Bone marrow (tissue), 2 donors: ENCODE results near the gene DLX4.

ENCODE experiments used
- DNase-seq, 2 donors: peaks; one replicate each; lab custom pipeline; 2025; lab: John Stamatoyannopoulos, UW

The DLX4 gene

DNA sequence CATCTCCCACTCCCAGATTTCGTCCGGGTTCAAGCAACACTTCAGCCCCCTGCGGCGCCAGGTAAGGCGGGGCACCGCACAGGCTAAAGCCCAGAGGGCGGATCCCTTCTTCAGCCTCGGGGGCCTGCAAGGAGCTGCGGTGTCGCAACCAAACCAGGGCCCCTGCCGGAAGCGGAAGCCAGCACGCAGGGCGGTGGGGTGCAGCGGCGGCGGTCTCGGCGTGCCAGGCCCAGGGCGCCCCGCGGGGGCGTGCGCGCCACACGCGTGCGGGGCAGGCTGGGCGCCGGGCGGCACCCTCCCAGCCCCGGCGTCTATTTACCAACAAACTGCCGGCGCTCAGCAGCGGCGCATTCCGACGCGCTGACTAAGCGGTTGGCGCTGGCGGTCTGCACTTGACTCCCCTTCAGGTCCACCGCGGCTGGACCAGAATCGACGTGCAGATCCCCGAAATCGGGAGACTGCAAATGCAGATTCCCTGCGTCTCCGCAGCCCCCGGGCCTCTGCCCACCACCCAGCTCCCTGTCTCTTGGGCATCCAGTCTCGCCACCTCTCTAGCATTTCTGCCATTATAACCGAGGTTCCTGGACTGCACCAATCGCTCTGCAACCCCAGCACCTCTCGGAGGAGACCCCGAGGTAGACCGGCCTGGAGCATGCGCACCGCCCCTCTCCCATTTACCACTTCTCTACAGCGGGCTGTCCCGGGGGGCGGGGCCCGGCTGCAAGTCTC, 421 bp upstream of the DLX4 start:
- peak in 1 of 2 donors; percentile 17 for DNase-seq

DNA sequence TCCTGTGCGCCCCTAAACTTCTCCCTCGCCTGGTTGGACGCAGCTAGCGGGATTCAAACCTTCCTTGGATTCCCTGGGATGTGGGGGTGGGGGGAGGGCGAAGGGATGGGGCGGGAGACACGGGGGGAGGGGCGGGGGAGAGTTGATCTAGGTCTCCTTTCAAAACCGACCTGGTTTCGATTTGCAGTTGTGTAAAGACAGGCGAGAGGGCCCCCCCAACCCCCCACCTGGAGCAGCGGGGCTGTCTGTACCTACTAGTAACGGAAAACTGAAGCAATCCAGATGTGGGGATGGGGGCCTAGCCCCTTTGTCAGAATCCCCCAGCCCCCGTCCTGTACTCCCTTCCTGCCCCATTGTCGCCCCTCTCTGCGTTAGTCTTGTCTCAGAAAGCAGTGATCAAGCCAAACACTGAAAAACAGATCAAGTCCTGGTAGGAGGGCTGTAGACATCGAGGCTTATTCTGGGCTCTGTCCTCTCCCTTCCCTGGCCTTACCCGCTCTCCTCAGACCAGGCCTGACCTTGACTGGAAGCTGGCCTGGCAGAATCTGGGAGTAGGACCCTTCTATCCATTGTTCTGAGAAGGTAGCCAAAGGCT, 902 bp downstream of the DLX4 start:
- DNase-seq = no peak

DNA sequence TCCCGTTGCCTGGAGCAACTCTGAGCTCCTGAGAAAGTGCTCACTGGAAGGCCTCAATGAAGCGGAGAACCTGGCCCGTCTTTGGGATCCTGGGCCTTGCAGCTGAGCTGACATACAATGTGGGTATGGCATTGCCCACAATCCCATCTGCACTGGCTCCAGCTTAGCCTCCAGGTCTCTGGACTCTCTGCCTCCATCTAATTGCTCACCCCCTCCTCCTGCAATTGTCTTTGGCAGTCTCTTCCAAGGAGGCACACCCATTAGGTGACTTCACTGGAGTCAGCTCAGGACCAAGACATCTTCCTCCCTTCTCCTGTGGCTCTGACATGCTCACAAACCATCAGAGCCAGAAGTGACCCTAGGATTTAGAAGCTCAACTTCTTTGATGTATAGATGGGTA, 1.5 kb downstream of the DLX4 start:
- DNase-seq = no peak

DNA sequence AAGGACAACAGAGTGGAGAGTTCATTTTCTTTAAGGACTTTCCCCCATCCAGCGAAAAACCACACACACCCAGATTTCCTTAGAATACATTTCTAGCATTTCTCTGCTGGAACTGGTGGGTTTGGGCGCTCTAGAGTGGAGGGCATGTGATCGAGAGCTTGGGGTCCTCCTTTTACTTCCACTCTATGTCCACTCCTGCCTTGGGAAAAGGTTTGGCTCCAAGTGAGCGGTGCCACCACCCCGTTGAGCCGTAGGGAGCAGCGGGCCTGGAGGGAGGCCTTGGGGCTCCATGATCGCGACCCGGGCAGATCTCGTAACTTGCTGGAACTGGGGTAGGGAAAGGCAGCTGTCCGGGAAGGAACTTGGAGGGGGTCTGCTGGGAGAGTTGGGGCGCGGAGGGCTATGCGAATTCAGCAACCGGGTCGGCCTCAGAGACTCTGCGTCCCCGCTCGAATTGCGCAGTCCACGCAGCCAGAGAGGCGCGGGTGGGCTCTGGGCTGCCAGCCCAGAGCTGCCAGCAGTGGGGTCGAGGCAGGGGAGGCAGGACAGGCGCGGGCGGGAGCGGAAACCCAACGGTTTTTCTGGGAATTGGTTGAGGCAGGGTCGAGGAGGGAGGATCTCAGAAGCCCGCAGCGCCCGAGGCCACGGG, 2.3 kb downstream of the DLX4 start:
- no peak for DNase-seq

DNA sequence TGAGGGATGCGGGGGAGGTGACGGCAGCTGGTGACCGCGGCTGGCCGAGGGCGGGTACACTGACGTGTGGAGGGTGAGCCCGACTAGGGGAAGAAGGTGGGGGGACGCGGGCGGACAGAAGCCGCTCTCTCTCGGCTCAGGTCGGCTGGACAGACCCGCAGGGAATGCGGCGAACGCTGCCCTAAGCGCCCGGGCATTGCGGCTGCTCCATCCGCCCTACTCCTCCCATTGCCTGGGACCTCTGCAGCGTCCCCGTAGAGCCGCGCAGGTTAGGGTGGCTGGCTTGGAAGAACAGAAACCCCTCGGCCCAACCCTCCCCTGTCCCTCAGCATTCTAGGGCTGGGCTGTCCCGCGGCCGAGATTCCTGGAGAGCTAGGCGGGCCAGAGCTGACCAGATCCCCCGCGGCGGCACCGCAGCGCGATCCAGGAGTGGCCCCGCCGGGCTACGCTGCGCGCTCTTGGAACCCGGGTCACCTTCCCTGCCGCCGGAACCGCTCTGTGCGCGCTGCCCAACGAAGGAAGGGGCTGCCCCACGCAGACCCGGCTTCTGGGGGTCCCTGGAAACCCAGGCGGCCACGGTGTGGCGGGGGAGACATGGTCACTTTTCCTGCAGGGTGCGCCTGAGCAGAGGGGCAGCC, 3.0 kb downstream of the DLX4 start:
- DNase-seq = no peak

DNA sequence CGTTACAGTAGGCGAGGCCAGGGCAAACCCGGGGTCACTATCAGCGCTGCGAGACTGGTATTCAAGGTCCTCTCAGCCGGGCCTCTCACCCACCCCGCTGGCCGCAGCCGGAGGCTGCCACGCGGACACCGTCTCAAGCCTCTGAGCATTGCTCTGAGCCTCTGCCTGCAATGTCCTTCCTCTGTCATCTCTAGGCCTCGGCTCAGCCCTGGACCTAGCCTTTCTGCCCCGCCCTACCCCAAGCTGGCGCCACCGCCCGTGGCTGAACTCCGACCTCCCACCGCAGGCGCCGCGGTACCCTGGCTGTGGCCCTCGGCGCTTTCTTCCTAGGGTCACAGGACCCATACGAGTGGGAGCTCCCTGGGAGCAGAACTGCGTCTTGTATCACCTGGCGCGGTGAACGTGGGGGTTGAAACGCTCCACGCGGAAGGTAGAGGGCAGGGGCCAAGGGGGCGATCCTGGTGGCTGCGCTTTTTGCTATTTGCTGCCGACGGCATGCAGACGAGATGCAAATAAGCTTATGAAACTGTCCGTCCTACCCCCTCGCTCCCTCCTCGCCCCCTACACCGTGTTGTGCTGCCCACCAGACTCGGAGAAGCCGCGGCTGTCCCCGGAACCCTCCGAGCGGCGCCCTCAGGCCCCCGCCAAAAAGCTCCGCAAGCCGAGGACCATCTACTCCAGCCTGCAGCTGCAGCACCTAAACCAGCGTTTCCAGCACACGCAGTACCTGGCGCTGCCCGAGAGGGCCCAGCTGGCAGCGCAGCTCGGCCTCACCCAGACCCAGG, 3.7 kb downstream of the DLX4 start:
- no peak for DNase-seq

DNA sequence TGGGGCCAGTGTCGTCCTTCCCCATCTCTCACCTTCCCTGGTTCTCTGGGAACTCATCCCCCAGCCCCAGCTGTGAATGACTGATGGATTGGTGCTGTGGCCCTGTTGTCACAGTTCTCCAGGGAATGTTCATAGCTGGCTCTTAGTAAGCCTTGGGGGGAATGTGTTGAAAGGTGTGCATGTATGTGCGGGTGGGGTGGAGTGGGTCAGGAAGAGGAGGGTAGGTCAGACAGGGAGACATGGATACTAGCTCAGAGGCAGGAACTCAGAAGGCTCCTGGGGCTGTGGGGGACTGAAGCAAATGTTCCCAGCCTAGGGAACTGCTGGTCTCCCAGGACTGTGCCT, 4.3 kb downstream of the DLX4 start:
- DNase-seq = no peak

DNA sequence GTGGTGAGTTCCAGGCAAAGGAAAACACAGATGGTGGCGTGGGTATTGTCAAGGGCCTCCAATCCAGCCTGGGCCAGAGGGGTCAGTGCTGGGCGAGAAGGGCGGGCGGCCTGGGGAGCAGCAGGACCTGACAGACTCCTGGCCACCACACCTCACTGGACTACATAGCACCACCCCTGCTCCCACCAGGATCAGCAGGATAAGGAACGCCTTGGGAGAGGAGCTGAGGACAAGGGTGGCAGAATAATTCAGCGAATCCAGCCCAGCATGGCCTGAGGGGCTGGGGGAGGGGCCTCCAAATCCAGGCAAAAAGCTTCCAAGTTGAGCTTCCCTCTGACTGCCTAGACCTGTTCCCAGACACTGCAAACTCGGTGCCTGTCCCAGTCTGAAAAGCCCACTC, 6.5 kb downstream of the DLX4 start:
- no peak for DNase-seq

DNA sequence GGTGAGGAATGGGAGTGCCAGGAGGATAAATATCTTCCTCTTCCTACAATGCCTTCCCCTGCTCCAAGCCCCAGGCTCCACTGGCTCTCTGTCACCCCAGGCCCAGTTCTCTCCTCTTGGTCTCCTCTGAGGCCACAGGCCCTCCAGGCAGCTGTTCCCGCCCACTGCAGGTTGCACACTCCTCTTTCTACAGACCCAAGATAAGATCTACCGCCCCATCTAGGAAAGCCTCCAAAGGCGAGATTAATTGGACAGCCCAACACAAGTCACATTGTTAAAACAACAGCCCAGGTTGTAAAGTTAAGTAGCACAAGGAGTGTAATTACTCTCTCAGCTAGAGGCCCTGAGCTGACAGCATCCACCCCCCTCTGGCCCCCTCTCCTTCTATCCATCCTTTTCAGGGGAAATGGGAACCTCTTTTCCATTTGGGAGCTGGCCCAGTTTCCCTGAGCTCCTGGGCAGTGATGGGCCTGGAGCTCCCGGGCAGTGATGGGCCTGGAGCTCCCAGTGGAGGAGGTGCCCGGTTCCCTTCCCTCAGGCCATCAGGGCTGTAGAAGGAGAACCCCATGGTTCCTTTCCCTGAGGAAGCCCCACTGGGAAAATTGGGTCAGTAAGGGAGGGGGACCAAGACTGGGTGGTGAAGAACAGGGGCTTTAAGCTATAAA, 7.3 kb downstream of the DLX4 start:
- no peak for DNase-seq

DNA sequence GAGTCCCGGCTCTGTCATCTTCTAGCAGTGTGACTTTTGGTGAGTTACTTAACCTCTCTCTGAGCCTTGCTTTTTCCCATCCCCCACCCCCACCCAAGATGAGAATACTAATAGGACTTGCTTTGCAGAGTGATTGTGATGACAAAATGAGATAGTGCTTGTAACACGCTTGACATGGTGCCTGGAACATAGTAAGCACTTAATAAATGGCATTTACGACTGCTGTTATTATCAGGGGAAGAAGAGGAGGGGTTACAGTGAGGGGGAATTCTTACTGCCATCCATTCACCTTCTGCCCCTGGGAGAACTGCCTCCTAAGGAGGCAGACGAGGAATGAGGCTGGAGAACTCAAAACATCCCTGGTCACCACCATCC, 7.8 kb downstream of the DLX4 start:
- DNase-seq = no peak

DNA sequence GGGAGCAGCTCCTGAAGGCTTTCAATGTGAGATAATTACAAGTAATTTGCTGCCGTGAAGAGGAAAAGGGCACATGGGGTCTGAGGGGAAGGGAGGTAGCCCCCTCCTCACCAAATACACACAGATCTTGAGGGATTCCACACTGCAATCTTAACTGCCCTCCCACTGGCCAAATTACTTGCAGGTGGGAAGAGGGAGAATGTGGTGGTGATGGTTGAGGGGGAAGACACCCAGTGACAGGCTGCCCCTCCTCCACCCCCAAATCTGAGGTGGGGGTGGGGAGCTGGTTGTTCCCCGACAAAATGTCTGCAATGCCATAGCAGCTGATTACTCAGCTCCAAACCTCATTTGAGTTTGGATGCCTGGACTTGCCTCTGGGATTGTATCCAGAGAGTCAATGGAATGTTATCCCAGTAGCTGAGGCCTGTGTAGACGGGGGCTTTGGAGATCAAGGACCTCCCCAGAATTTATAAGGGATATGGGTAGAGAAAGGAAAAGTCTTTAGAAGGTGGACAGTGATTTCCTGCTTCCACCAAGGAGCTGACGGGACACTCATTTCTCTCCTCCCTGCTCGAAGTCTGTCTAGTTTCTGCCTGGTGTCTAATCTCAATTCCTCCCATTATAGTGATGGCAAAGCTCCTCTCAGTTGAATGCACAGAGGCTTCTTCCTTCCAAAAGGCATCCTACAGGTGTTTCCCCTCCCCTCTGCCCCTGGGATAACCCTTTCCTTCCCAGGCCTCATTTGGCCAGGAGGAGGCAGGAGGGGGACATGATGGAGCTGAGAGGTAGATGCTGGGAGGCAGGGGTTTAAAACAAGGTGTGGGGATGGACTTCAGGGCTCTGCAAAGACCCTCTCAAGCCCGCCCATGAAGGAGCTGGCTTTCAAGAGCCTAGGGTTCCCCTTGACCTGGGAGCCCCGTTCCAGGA, 8.7 kb downstream of the DLX4 start:
- DNase-seq = no peak

DNA sequence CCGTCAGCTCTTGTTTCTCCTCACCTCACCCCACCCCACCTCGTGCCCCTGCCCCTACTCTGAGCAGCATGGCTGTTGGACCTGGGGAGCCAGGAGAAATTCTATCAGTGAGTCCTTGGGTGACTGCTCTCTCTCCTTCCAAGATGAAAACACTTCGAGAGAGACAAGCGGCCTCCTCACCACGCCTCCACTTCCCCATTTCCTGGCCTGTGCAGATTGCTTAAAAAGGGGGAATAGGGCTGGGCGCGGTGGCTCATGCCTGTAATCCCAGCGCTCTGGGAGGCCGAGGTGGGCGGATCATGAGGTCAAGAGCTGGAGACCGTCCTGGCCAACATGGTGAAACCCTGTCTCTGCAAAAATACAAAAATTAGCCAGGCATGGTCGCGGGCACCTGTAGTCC, 9.5 kb downstream of the DLX4 start:
- no peak for DNase-seq

DNA sequence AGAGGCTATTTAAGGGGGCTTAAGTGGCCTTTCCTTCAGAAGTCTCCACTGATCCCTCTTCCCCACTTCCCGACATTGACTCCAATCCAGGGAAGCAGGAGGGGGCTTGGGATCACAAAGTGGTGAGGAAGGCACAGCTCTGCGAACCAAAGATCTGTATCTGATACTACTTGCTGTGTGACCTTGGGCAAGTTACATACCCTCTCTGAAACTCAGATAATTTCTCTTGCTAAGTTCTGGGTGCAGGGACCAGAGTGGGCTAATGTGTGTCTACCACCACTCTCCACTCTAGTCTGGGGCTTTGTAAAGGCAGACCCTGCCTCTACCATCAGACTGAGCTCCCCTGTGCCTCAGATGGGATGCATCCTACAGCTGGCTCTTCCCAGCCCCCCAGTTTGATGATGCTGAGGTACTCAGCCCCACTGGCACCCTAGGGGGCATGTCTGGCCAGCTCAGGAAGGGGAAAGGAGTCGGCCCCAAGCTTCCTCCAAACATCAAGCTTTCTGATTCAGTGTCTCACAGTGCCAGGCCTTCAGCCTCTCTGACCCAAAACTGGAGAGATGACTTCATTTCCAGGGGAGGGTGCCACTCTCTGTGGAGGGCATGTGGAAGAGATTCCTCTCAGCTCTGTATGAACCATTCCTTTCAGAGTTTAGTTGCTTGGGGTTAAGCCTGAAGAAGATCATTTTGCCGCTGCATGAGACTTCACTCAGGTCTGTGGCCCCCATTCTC, 10.9 kb downstream of the DLX4 start:
- no peak for DNase-seq

DNA sequence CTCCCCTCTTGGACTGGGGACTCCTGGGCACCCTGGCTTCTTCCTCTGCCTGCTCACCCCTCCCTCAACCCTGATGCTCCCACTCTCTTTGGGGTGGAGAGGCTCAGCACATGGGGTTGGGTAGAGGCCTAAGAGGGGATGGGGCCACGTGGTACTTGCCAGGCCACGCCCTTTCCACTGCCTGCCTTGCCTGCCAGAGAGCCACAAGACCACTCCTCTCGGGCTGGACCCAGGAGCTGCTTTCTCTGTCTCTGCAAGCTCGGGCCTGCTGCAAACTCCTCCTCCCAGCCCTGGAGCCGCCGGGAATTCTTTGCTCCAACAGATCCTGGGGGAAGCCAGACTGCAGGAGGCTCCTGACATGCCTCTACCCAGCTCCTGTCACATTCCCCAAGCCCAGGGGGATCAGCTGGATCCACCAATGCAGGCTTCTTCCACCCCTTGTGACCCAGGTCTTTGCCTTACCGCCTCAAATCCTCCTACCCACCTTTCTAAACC, 11.8 kb downstream of the DLX4 start:
- DNase-seq = no peak

DNA sequence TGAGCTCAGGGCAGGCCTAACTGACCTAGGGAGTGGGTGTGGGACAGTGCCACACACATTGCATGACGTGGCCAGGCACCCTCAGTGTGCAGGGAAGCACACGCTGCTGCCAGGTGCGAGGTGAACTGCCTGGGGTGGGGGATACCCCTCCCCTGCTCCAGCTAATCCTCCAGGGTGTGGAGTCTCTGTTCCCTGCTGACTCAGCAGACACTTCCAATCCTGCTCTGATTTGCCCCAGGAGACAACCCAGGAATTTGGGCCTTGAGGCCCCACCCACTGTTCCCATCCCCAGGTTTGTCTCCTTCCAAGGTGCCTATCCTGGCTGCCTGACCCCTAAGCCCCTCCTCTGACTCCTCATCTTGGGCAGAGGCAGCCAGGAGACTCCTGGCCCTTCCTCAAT, 15.3 kb downstream of the DLX4 start:
- DNase-seq = no peak

DNA sequence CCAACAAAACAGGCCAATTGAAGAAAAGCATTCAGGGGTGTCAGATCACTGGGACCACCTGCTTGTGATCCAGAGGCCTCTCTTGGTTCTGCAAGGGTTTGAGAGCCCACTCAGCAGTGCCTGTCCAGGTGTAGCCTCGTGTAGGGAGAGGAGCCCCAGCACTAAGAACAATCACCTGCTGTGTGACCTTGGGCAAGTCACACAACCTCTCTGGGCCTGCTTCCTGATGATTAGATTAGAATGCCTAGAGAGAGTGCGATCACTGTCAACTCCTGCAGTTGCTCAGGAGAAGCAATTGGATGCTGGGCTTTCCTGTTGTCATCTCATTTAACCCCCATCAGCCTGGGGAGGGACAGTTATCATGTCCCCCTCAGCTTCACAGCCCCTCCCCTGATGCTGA, 15.8 kb downstream of the DLX4 start:
- no peak for DNase-seq

DNA sequence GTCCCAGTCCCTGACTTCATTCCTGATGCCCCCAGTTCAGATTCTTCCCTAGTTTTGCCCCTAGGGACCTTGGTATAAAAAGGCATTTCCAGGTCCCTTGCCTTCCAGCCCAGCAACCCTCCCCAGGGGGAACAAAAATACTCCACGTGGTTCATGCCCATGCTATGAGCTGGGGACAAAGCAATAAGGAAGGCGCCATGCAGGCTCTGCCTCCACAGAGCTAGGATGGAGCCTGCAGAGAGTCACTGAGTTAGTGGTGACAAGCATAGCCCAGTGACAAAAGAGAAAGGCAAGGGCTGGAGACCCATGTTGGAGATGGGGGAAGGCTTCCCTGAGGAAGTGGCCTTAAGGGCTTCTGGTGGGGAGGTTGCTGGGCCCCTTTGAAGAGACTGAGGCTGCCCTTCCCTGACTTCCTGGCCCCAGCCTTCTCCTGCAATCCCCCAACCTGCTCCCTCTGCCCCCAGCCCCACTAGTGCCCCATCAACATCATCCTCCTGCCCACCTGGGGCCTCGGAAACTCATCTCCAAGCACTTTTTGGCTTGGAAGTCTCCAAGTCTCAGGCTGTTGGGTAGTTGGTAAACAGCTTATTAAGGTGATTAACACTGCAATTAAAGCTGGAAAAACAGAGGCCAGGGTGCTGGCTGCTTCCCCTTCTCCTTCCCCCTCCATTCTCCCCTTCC, 16.5 kb downstream of the DLX4 start:
- no peak for DNase-seq

DNA sequence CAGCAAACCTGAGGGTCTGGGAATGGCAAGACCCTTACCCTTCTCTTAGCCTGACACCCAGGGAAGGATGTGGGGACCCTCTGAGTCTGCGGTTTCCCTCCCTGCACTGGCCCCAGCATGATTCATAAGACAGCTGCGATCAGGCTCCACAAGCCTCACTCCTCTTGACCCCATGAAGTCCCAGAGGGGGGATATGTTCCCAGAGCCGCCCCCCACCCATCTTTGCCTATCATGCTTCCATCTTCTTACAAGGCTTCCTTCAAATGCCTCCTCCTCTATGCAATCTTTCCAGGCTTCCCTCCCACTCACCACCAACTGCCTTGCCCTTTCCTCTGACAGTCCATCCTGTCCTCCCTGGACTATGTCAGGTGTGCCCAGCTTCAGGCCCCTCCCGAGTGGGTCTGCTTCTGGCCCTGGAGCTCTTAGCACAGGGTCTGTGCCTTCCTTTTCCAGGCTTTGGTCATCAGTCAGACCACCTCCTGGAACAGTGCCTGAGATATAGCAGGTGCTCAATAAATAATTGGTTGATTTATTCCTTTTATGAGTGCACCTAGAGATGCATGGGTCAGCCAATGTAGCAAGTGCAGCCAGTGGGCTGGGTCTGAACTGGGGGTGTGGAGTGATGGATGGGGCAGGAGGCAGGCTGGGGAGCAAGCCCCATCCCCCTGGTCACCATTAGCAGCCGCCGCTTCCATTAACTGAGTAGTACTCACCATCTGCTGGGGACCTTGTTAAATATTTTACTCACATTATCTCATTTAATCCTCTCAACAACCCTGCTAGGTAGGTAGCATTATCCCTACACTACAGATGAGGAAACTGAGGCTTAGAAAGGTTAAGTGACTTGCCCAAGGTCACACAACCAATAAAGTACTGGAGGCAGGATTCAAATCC, 17.7 kb downstream of the DLX4 start:
- no peak for DNase-seq

DNA sequence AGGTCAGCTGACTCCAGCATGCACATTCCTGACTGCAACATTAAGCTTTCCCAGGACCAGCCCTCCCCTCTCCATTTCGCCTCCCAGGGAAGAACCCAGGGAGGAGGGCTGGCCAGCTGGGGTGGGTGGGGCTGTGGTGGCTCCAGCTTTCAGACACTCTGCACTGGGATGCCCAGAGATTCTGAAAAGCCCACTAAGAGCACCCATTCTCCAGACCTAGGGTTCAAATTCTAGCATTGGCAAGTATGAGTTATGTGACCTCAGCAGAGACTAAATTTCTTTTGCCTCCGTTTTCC, 18.2 kb downstream of the DLX4 start:
- DNase-seq = no peak
